Measurements from ENCODE around the gene SORCS1.

SORCS1 gene

DNA sequence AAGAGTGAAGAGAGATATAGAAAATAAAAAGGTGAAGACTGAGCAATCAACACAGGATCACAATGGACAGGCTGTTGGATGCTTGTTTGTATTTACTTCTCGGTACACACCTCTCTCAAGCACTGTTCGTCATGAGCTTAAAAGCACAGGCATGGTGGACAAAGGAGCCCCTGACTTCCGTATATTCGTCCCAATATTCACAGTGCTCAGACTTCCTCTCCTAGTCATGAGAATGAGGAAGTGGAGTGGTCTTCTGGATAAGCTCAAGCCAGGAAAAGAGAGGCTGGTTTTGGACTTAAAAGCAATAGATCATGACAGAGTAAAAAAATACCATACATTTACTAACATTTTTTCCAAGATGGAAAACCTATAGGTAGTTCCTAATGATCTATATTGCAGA, 172.5 kb downstream of the SORCS1 start:
- no peaks in the 10 kb centered on the region for H3K9me2 ChIP-seq (replicated peaks; ENCODE audit: insufficient read depth, low read length)
- H3K79me2 ChIP-seq (ENCODE audit: insufficient read depth, low read length), result no peaks in the 10 kb centered on the region
- TF ChIP-seq, protein P1, sequence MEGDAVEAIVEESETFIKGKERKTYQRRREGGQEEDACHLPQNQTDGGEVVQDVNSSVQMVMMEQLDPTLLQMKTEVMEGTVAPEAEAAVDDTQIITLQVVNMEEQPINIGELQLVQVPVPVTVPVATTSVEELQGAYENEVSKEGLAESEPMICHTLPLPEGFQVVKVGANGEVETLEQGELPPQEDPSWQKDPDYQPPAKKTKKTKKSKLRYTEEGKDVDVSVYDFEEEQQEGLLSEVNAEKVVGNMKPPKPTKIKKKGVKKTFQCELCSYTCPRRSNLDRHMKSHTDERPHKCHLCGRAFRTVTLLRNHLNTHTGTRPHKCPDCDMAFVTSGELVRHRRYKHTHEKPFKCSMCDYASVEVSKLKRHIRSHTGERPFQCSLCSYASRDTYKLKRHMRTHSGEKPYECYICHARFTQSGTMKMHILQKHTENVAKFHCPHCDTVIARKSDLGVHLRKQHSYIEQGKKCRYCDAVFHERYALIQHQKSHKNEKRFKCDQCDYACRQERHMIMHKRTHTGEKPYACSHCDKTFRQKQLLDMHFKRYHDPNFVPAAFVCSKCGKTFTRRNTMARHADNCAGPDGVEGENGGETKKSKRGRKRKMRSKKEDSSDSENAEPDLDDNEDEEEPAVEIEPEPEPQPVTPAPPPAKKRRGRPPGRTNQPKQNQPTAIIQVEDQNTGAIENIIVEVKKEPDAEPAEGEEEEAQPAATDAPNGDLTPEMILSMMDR (IDR thresholded peaks at IDR 0.05; ENCODE audit: insufficient read depth, low read length, poor library complexity, severe bottlenecking), result no peak
- TF ChIP-seq EZH2phosphoT487 (conservative IDR thresholded peaks at IDR 0.05; ENCODE audit: low read length), result no peak
- H3K27ac ChIP-seq (ENCODE audit: low read depth, low read length), result no peak overlapping the region
- H3K27me3 ChIP-seq (ENCODE audit: low read length), result no peaks in the 10 kb centered on the region
- H3K4me3 ChIP-seq (ENCODE audit: insufficient read depth, low read length, poor library complexity, severe bottlenecking), result no peak overlapping the region
- no peaks in the 10 kb centered on the region for H4K20me1 ChIP-seq (ENCODE audit: low read depth, low read length)
- H2AFZ ChIP-seq (ENCODE audit: low read depth, low read length, severe bottlenecking), result no peak overlapping the region
- no peaks in the 10 kb centered on the region for H3K36me3 ChIP-seq (ENCODE audit: low read length)
- no peak overlapping the region for H3K4me2 ChIP-seq (ENCODE audit: low read depth, low read length, poor library complexity, severe bottlenecking)
- H3F3A ChIP-seq (ENCODE audit: insufficient read depth), result no peaks in the 10 kb centered on the region
- H3K9ac ChIP-seq (ENCODE audit: low read length), result no peak overlapping the region
- no peaks in the 10 kb centered on the region for H3K9me3 ChIP-seq (ENCODE audit: insufficient read depth, low read length)

DNA sequence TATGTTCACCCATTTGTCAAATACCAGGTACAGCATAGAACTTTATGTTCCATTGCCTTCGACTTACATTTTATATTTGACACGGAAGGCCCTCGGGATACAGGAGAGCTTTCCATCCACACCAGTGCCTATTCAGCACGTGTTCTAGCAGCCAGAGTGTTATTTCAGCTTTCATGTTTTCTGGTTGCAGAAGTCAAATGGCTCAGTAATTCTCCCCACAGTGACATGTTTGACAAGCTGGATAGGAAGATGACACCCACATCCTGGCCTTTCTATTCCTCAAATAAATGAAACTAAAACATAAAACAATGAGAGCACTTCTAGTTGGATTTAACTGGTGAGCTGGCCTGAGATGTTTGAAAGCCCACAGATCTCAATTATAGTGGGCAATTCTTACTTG, 173.4 kb downstream of the SORCS1 start:
- Histone ChIP-seq H3K4me3 (ENCODE audit: insufficient read depth, low read length, poor library complexity, severe bottlenecking) (no peak overlapping the region), H2AFZ (ENCODE audit: low read depth, low read length, severe bottlenecking) (no peak overlapping the region), H3K4me2 (ENCODE audit: low read depth, low read length, poor library complexity, severe bottlenecking) (no peak overlapping the region), H3F3A (ENCODE audit: insufficient read depth) (no peaks in the 10 kb centered on the region), H3K79me2 (ENCODE audit: insufficient read depth, low read length) (no peaks in the 10 kb centered on the region), H4K20me1 (ENCODE audit: low read depth, low read length) (no peaks in the 10 kb centered on the region), H3K27me3 (ENCODE audit: low read length) (no peaks in the 10 kb centered on the region), H3K27ac (ENCODE audit: low read depth, low read length) (no peak overlapping the region), H3K9me2 (replicated peaks; ENCODE audit: insufficient read depth, low read length) (no peaks in the 10 kb centered on the region), H3K9me3 (ENCODE audit: insufficient read depth, low read length) (no peaks in the 10 kb centered on the region), H3K9ac (ENCODE audit: low read length) (no peak overlapping the region), H3K36me3 (ENCODE audit: low read length) (no peaks in the 10 kb centered on the region)
- TF ChIP-seq, protein P1 (IDR thresholded peaks at IDR 0.05; ENCODE audit: insufficient read depth, low read length, poor library complexity, severe bottlenecking), result no peak
- TF ChIP-seq EZH2phosphoT487 (conservative IDR thresholded peaks at IDR 0.05; ENCODE audit: low read length), result no peak

DNA sequence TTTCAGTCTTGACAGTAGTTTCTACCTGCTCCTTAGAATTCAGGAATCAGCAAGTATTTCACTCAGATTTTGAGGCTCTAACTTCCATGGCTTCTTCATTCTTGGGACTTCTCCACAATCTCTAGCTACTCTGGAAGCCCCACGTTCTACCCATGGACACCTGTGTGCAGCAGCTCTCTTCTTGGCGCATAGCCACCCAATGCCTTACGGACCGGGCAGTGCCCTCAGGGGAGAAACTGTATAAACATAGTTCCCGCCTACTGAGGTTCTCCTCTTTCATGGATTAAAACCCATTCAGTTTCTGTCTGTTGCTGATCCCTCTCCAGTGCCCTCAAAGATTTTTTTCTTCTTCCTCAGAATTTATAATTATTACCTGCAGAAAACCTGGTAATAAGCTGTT, 177.1 kb downstream of the SORCS1 start:
- H3K4me2 ChIP-seq (ENCODE audit: low read depth, low read length, poor library complexity, severe bottlenecking), result no peak overlapping the region

More for the DNA sequence above, 177.1 kb downstream of the SORCS1 start:
- Histone ChIP-seq H3K36me3 (ENCODE audit: low read length) (no peaks in the 10 kb centered on the region), H3K9me3 (ENCODE audit: insufficient read depth, low read length) (no peaks in the 10 kb centered on the region), H3K4me3 (ENCODE audit: insufficient read depth, low read length, poor library complexity, severe bottlenecking) (no peak overlapping the region), H3K9me2 (replicated peaks; ENCODE audit: insufficient read depth, low read length) (no peaks in the 10 kb centered on the region), H3K79me2 (ENCODE audit: insufficient read depth, low read length) (no peaks in the 10 kb centered on the region), H3K27me3 (ENCODE audit: low read length) (no peaks in the 10 kb centered on the region), H3K27ac (ENCODE audit: low read depth, low read length) (no peak overlapping the region), H3K9ac (ENCODE audit: low read length) (no peak overlapping the region), H2AFZ (ENCODE audit: low read depth, low read length, severe bottlenecking) (no peak overlapping the region), H4K20me1 (ENCODE audit: low read depth, low read length) (no peaks in the 10 kb centered on the region), H3F3A (ENCODE audit: insufficient read depth) (no peaks in the 10 kb centered on the region)
- TF ChIP-seq EZH2phosphoT487 (conservative IDR thresholded peaks at IDR 0.05; ENCODE audit: low read length), result no peak
- TF ChIP-seq, protein P1 (IDR thresholded peaks at IDR 0.05; ENCODE audit: insufficient read depth, low read length, poor library complexity, severe bottlenecking), result no peak
